Measurements from ENCODE around the gene EMD. TPM values are rescaled to one million over a fixed set of nuclear protein-coding genes. Genes with fewer than 3 reads are reported as not detected.

Gene EMD
- total RNA-seq, 4 donors from 2014 or later: 36.5 to 71.6 (median 57.2) TPM

- WGBS, 2 donors: 88 to 100% methylated on average over 1 to 10 of the region's 10 CpGs
- H3K27me3 ChIP-seq: no peaks in the 10 kb centered on the region
- intact Hi-C loops (cut with DNase I): loop anchor here (5.0 kb wide), 1 partner anchor 129 kb away; no protein-coding TSS in a partner anchor
- no peak for DNase-seq
- TF ChIP-seq CTCF (IDR thresholded peaks at IDR 0.05) (no peak), POLR2A (IDR thresholded peaks at IDR 0.05) (no peak)
- H3K27ac ChIP-seq: no peak overlapping the region
- no peak overlapping the region for H3K4me3 ChIP-seq (replicated peaks in 1 of 3)
- H3K36me3 ChIP-seq: peaks cover 19 to 25% of the 10 kb centered on the region in 2 donors
- H3K9me3 ChIP-seq: no peaks in the 10 kb centered on the region
- H3K4me1 ChIP-seq: peaks cover 9% of the 10 kb centered on the region in 2 donors
Observed at GRCh38 chrX:154403192-154403591, 24.1 kb downstream of the EMD start.

GRCh38 chrX:154403858-154404257 lies 24.8 kb downstream of the EMD start:
- Histone ChIP-seq H3K27me3 (no peaks in the 10 kb centered on the region), H3K27ac (no peak overlapping the region), H3K4me1 (peaks cover 9% of the 10 kb centered on the region in 2 donors), H3K4me3 (replicated peaks in 1 of 3) (no peak overlapping the region), H3K36me3 (peaks cover 19 to 25% of the 10 kb centered on the region in 2 donors), H3K9me3 (no peaks in the 10 kb centered on the region)
- no peak for TF ChIP-seq CTCF (IDR thresholded peaks at IDR 0.05)
- TF ChIP-seq POLR2A (IDR thresholded peaks at IDR 0.05): no peak
- intact Hi-C loops (cut with DNase I): loop anchor here (5.0 kb wide), 1 partner anchor 128 kb away; no protein-coding TSS in a partner anchor
- WGBS, 2 donors: 93 to 95% methylated on average over 4 of the region's 4 CpGs
- DNase-seq: no peak

GRCh38 chrX:154404625-154405192 lies 25.6 kb downstream of the EMD start:
- intact Hi-C loops (cut with DNase I): loop anchor here (5.0 kb wide), 1 partner anchor 128 kb away; no protein-coding TSS in a partner anchor
- Histone ChIP-seq H3K9me3 (no peaks in the 10 kb centered on the region), H3K4me1 (peaks cover 5% of the 10 kb centered on the region in 2 donors), H3K4me3 (replicated peaks in 1 of 3) (no peak overlapping the region), H3K27ac (no peak overlapping the region), H3K36me3 (peaks cover 11 to 17% of the 10 kb centered on the region in 2 donors), H3K27me3 (no peaks in the 10 kb centered on the region)
- DNase-seq: no peak
- TF ChIP-seq CTCF (IDR thresholded peaks at IDR 0.05) (no peak), POLR2A (IDR thresholded peaks at IDR 0.05) (no peak)
- 92 to 97% methylated on average over 6 to 13 of the region's 16 CpGs for WGBS, 2 donors

- WGBS, 2 donors: 54 to 81% methylated on average over 8 to 10 of the region's 10 CpGs
- DNase-seq: no peak
Observed at GRCh38 chrX:154408659-154409221, 29.6 kb downstream of the EMD start.

More at GRCh38 chrX:154408659-154409221, 29.6 kb downstream of the EMD start:
- Histone ChIP-seq H3K4me1 (peaks cover 0 to 7% of the 10 kb centered on the region in 2 donors), H3K27me3 (no peaks in the 10 kb centered on the region), H3K36me3 (no peaks in the 10 kb centered on the region), H3K4me3 (replicated peaks in 1 of 3) (no peak overlapping the region), H3K27ac (peak overlapping the region in 2 of 3 donors; percentile 30 to 40), H3K9me3 (no peaks in the 10 kb centered on the region)
- intact Hi-C loops (cut with DNase I): no loop called here
- TF ChIP-seq POLR2A (IDR thresholded peaks at IDR 0.05) (no peak), CTCF (IDR thresholded peaks at IDR 0.05) (no peak)

Measured in thyroid gland (tissue), 4 donors.